ENCODE data around the gene FBXO38. TPM values are rescaled to one million over a fixed set of nuclear protein-coding genes. Genes with fewer than 3 reads are reported as not detected.

The FBXO38 gene
- total and polyA plus RNA-seq, 2 donors from 2014 or later = 9.6 to 45.9 TPM

DNA sequence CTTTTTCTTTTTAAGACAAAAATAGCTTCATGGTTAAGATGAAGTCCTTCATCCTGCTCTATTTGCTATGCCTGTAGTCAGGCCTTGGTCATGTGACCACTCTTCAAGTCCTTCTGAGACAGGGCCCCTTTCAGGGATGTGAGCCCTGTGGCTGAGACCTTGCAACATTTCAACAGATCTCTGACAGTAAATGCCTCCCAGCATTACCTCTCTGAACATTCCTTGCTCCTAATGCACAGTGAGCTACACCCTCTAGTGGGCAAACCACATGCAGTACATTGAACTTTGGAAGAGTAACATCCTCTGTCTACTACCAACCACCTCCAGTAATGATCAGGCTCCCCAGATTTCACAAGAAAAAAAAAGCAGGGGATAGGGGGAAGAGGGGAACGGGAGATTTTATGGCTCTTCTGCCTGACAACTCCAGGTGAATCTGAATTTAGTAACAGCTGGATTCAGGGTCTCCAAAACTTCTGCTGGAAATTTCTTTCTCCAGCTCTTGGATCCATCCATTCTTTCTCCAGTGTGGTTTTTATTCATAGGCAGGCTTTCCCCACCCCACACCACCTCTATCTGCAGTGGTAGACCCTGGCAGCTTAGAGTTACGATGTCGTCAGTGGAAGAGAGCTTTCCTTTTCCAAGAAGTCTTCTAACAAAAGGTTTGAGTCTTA, 8.9 kb upstream of the FBXO38 start:
- Histone ChIP-seq H3K36me3 (ENCODE audit: control insufficient read depth in 2 of 3, insufficient read depth in 3 of 3, low read length in 3 of 3) (peaks cover 0 to 2% (median 0%) of the 10 kb centered on the region in 3 donors), H3K27me3 (ENCODE audit: control insufficient read depth, insufficient read depth, low read length) (no peaks in the 10 kb centered on the region), H3K9ac (ENCODE audit: low read length in 3 of 3) (no peak overlapping the region), H3K4me1 (ENCODE audit: control insufficient read depth in 2 of 3, insufficient read depth in 2 of 3, low read depth in 1 of 3, low read length in 3 of 3) (no peaks in the 10 kb centered on the region), H3K27ac (ENCODE audit: low read depth in 2 of 2, low read length in 2 of 2) (no peak overlapping the region), H3K9me3 (ENCODE audit: control insufficient read depth in 2 of 3, insufficient read depth in 1 of 3, low read length in 3 of 3) (no peaks in the 10 kb centered on the region), H3K4me3 (ENCODE audit: low read length in 3 of 3) (no peak overlapping the region)
- DNase-seq = peak in 4 of 5 donors; percentile 35 to 68 (median 42)
- no peak for FAIRE-seq
- intact Hi-C loops (cut with DNase I) = loop anchor here (10.0 kb wide), 1 partner anchor 190 kb away; no protein-coding TSS in a partner anchor
- TF ChIP-seq, protein P1, sequence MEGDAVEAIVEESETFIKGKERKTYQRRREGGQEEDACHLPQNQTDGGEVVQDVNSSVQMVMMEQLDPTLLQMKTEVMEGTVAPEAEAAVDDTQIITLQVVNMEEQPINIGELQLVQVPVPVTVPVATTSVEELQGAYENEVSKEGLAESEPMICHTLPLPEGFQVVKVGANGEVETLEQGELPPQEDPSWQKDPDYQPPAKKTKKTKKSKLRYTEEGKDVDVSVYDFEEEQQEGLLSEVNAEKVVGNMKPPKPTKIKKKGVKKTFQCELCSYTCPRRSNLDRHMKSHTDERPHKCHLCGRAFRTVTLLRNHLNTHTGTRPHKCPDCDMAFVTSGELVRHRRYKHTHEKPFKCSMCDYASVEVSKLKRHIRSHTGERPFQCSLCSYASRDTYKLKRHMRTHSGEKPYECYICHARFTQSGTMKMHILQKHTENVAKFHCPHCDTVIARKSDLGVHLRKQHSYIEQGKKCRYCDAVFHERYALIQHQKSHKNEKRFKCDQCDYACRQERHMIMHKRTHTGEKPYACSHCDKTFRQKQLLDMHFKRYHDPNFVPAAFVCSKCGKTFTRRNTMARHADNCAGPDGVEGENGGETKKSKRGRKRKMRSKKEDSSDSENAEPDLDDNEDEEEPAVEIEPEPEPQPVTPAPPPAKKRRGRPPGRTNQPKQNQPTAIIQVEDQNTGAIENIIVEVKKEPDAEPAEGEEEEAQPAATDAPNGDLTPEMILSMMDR (IDR thresholded peaks at IDR 0.05; ENCODE audit: borderline replicate concordance, extremely low read depth, insufficient read depth) = peak; percentile 68

- TF ChIP-seq, protein P1 (IDR thresholded peaks at IDR 0.05; ENCODE audit: borderline replicate concordance, extremely low read depth, insufficient read depth) = no peak
- H3K4me1 ChIP-seq (ENCODE audit: control insufficient read depth in 2 of 3, insufficient read depth in 2 of 3, low read depth in 1 of 3, low read length in 3 of 3) = no peaks in the 10 kb centered on the region
- no peak overlapping the region for H3K9ac ChIP-seq (ENCODE audit: low read length in 3 of 3)
- FAIRE-seq = no peak
- H3K27ac ChIP-seq (ENCODE audit: low read depth in 2 of 2, low read length in 2 of 2) = no peak overlapping the region
- peaks cover 0 to 2% (median 0%) of the 10 kb centered on the region in 3 donors for H3K36me3 ChIP-seq (ENCODE audit: control insufficient read depth in 2 of 3, insufficient read depth in 3 of 3, low read length in 3 of 3)
- no peaks in the 10 kb centered on the region for H3K27me3 ChIP-seq (ENCODE audit: control insufficient read depth, insufficient read depth, low read length)
- DNase-seq = no peak
- H3K9me3 ChIP-seq (ENCODE audit: control insufficient read depth in 2 of 3, insufficient read depth in 1 of 3, low read length in 3 of 3) = no peaks in the 10 kb centered on the region
- no peak overlapping the region for H3K4me3 ChIP-seq (ENCODE audit: low read length in 3 of 3)
- intact Hi-C loops (cut with DNase I) = loop anchor here (10.0 kb wide), 1 partner anchor 191 kb away; no protein-coding TSS in a partner anchor
Measured at GRCh38 chr5:148376198-148376597, 7.6 kb upstream of the FBXO38 start.

DNA sequence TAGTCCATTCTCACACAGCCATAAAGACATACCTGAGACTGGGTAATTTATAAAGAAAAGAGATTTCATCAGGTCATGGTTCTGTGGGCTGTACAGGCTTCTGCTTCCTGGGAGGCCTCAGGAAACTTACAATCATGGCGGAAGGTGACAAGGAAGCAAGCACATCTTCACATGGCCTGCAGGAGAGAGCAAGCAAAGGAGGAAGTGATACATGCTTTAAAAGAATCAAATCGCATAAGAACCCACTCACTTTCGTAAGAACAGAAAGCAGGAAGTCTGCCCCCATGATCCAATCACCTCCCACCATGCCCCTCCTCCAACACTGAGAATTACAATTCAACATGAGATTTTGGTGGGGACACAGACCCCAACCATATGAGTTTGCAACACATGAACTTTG, 5.1 kb upstream of the FBXO38 start:
- TF ChIP-seq, protein P1 (IDR thresholded peaks at IDR 0.05; ENCODE audit: borderline replicate concordance, extremely low read depth, insufficient read depth) = no peak

More for the DNA sequence above, 5.1 kb upstream of the FBXO38 start:
- Histone ChIP-seq H3K27ac (ENCODE audit: low read depth in 2 of 2, low read length in 2 of 2) (no peak overlapping the region), H3K36me3 (ENCODE audit: control insufficient read depth in 2 of 3, insufficient read depth in 3 of 3, low read length in 3 of 3) (peaks cover 0 to 2% (median 0%) of the 10 kb centered on the region in 3 donors), H3K27me3 (ENCODE audit: control insufficient read depth, insufficient read depth, low read length) (no peaks in the 10 kb centered on the region), H3K9me3 (ENCODE audit: control insufficient read depth in 2 of 3, insufficient read depth in 1 of 3, low read length in 3 of 3) (no peaks in the 10 kb centered on the region), H3K4me1 (ENCODE audit: control insufficient read depth in 2 of 3, insufficient read depth in 2 of 3, low read depth in 1 of 3, low read length in 3 of 3) (peaks cover 0 to 5% (median 0%) of the 10 kb centered on the region in 3 donors), H3K9ac (ENCODE audit: low read length in 3 of 3) (no peak overlapping the region), H3K4me3 (ENCODE audit: low read length in 3 of 3) (no peak overlapping the region)
- FAIRE-seq (no peak), DNase-seq (no peak)
- intact Hi-C loops (cut with DNase I) = loop anchor here (10.0 kb wide), 1 partner anchor 194 kb away; no protein-coding TSS in a partner anchor
